ENCODE measurements around the gene RXFP3. TPM values are rescaled to one million over a fixed set of nuclear protein-coding genes. Genes with fewer than 3 reads are reported as not detected.

Gene RXFP3
- total RNA-seq, 1 donor from 2014 or later, result not detected

DNA sequence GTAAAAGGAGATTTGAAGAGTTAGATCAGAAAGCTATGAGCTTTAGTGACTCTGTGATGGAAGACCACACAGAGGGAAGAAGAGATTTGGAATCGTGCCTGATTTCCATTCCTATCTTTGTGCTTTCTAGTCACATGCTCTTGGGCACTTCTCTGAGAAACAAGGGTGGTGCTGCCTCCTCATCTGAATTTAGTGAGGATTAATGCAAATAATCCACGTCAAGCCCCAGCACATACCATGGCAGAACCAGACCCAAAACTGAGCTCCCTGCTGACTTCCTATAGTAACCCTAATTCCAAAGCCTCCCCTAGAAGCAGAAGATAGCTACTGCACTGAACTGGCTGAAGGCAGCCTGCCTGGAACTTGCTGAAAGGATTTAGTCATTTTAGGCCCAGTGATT, 30.6 kb downstream of the RXFP3 start:
- Histone ChIP-seq H4K20me1 (ENCODE audit: low read depth) (no peaks in the 10 kb centered on the region), H3K79me2 (ENCODE audit: low read depth) (no peaks in the 10 kb centered on the region), H3K4me2 (no peak overlapping the region), H3K9me3 (ENCODE audit: low read depth) (no peaks in the 10 kb centered on the region), H3K4me1 (peaks cover 5% of the 10 kb centered on the region), H3K9ac (no peak overlapping the region), H3F3A (ENCODE audit: low read depth) (no peaks in the 10 kb centered on the region), H3K27ac (no peak overlapping the region), H2AFZ (replicated peaks) (peak overlapping the region; percentile 35), H3K36me3 (no peaks in the 10 kb centered on the region), H3K27me3 (no peaks in the 10 kb centered on the region), H3K4me3 (no peak overlapping the region)
- DNase-seq (ENCODE audit: low spot score), result no peak
- Mint-ChIP-seq H3K4me3 (no peak overlapping the region), H3K27ac (no peak overlapping the region), H3K27me3 (ENCODE audit: insufficient read depth, low read depth) (no peaks in the 10 kb centered on the region), H3K9me3 (no peaks in the 10 kb centered on the region), H3K36me3 (no peaks in the 10 kb centered on the region), H3K4me1 (peaks cover 3% of the 10 kb centered on the region)
- TF ChIP-seq EZH2phosphoT487 (IDR thresholded peaks at IDR 0.05) (no peak), EZH2 (IDR thresholded peaks at IDR 0.05) (no peak)
- TF ChIP-seq, protein P1, sequence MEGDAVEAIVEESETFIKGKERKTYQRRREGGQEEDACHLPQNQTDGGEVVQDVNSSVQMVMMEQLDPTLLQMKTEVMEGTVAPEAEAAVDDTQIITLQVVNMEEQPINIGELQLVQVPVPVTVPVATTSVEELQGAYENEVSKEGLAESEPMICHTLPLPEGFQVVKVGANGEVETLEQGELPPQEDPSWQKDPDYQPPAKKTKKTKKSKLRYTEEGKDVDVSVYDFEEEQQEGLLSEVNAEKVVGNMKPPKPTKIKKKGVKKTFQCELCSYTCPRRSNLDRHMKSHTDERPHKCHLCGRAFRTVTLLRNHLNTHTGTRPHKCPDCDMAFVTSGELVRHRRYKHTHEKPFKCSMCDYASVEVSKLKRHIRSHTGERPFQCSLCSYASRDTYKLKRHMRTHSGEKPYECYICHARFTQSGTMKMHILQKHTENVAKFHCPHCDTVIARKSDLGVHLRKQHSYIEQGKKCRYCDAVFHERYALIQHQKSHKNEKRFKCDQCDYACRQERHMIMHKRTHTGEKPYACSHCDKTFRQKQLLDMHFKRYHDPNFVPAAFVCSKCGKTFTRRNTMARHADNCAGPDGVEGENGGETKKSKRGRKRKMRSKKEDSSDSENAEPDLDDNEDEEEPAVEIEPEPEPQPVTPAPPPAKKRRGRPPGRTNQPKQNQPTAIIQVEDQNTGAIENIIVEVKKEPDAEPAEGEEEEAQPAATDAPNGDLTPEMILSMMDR (IDR thresholded peaks at IDR 0.05), result no peak

DNA sequence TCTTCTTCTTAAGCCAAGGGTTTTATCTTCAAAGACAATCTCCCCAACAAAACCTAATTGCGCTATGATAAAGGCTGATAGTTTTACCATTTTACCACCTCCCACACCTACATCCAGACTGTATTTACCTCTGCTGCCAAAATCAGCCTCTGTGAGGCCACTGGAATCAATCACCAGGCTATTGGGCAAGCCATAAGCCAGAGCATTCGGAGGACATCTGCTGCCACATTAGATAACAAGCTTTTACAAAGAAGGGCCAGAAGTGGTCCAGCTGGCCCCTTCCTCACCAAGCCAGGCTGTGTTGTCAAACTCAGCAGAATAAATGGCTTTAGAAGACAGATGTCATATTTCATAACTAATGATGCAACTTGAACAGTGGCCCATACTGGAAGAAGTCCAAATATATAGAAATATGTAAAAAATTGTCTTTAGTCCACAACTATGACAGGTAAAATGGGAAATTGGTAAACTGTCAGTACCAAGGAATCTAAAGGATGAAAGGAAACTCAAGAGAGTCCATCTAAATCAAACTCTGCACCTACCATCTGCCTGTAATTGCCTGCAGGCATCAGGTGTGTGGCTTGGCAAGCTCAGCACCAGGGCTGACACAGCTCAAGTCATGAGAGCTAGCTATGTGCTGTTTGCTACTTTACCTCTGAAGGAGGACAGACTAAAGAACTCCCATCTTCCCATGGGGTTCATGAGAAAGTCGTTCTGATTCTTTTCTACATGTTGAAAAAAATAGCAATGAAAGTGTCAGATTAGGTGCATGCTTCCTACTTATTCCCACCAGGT, 32.2 kb downstream of the RXFP3 start:
- no peak overlapping the region for H3K9ac ChIP-seq
- Mint-ChIP-seq H3K27ac (no peak overlapping the region), H3K9me3 (no peaks in the 10 kb centered on the region), H3K4me3 (no peak overlapping the region), H3K4me1 (peaks cover 3% of the 10 kb centered on the region), H3K27me3 (ENCODE audit: insufficient read depth, low read depth) (no peaks in the 10 kb centered on the region), H3K36me3 (no peaks in the 10 kb centered on the region)
- TF ChIP-seq EZH2phosphoT487 (IDR thresholded peaks at IDR 0.05) (no peak), EZH2 (IDR thresholded peaks at IDR 0.05) (no peak)
- TF ChIP-seq, protein P1 (IDR thresholded peaks at IDR 0.05), result no peak
- no peaks in the 10 kb centered on the region for H3K36me3 ChIP-seq
- H3K27me3 ChIP-seq, result no peaks in the 10 kb centered on the region
- H3K27ac ChIP-seq, result no peak overlapping the region
- no peaks in the 10 kb centered on the region for H3K9me3 ChIP-seq (ENCODE audit: low read depth)
- no peaks in the 10 kb centered on the region for H4K20me1 ChIP-seq (ENCODE audit: low read depth)
- no peaks in the 10 kb centered on the region for H3K79me2 ChIP-seq (ENCODE audit: low read depth)
- H3K4me1 ChIP-seq, result peaks cover 10% of the 10 kb centered on the region
- no peak for DNase-seq (ENCODE audit: low spot score)
- H3F3A ChIP-seq (ENCODE audit: low read depth), result no peaks in the 10 kb centered on the region
- H3K4me2 ChIP-seq, result no peak overlapping the region
- H3K4me3 ChIP-seq, result no peak overlapping the region
- H2AFZ ChIP-seq (replicated peaks), result no peak overlapping the region

- no peaks in the 10 kb centered on the region for H3F3A ChIP-seq (ENCODE audit: low read depth)
- no peak overlapping the region for H3K9ac ChIP-seq
- no peaks in the 10 kb centered on the region for H3K9me3 Mint-ChIP-seq
- peak; percentile 64 for DNase-seq (ENCODE audit: low spot score)
- peak overlapping the region; percentile 87 for H2AFZ ChIP-seq (replicated peaks)
- H3K36me3 Mint-ChIP-seq, result no peaks in the 10 kb centered on the region
- H3K27me3 ChIP-seq, result no peaks in the 10 kb centered on the region
- H3K4me1 Mint-ChIP-seq, result peaks cover 3% of the 10 kb centered on the region
- H3K4me1 ChIP-seq, result peaks cover 12% of the 10 kb centered on the region
- no peaks in the 10 kb centered on the region for H3K36me3 ChIP-seq
- no peaks in the 10 kb centered on the region for H3K79me2 ChIP-seq (ENCODE audit: low read depth)
- no peak overlapping the region for H3K27ac Mint-ChIP-seq
- no peak overlapping the region for H3K4me3 ChIP-seq
- H3K27me3 Mint-ChIP-seq (ENCODE audit: insufficient read depth, low read depth), result no peaks in the 10 kb centered on the region
- TF ChIP-seq EZH2phosphoT487 (IDR thresholded peaks at IDR 0.05) (no peak), EZH2 (IDR thresholded peaks at IDR 0.05) (no peak)
- TF ChIP-seq, protein P1 (IDR thresholded peaks at IDR 0.05), result peak; percentile 78
- H4K20me1 ChIP-seq (ENCODE audit: low read depth), result no peaks in the 10 kb centered on the region
- H3K9me3 ChIP-seq (ENCODE audit: low read depth), result no peaks in the 10 kb centered on the region
- no peak overlapping the region for H3K4me2 ChIP-seq
- no peak overlapping the region for H3K27ac ChIP-seq
- no peak overlapping the region for H3K4me3 Mint-ChIP-seq
Measured at GRCh38 chr5:33969572-33970452, 33.6 kb downstream of the RXFP3 start.
